ENCODE data around the gene RHOBTB1.

GRCh38 chr10:60950300-60950699 is 6.3 kb upstream of the RHOBTB1 start:
- no peak for TF ChIP-seq SP1 (IDR thresholded peaks at IDR 0.05)
- TF ChIP-seq HDGF (IDR thresholded peaks at IDR 0.05; ENCODE audit: borderline replicate concordance) = no peak
- no peak for TF ChIP-seq FOXA1 (IDR thresholded peaks at IDR 0.05)
- no peak for TF ChIP-seq FOXM1 (IDR thresholded peaks at IDR 0.05; ENCODE audit: borderline replicate concordance)
